Stimulated activated CD8-positive, alpha-beta memory T cell treated with anti-CD3 and anti-CD28 coated beads, Interleukin-15, amount 100 ng/mL, for 24 hours (primary cell): Measurements from ENCODE around the gene TBL1X.
"Not testable (repeated sequence)": the region's sequence is repeated elsewhere in the genome, so short reads cannot be mapped to it uniquely, and the experiment has no call there.

Experiments
- DNase-seq: peaks from one replicate; pipeline ENCODE4 v3.0.0-alpha.2; 2020; ENCODE audit warnings: low read depth

Gene TBL1X

GRCh38 chrX:9459186-9459748 is 5.6 kb upstream of the TBL1X start:
- no peak for DNase-seq

DNA sequence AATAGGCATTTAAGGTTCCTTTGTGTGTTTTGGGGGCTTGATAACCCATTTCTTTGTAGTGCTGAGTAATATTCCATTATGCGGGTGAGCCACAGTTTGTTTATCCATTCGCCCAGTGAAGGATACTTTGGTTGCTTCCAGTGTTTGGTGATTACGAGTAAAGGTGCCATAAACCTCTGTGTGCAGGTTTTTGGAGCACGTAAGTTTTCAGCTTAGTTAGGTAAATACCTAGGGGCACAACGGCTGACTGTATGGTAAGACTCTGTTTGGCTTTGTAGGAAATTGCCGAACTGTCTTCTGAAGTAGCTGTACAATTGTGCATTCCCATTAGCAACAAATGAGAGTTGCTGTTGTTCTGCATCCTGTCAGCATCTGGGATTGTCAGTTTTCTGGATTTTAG is 3.8 kb upstream of the TBL1X start:
- DNase-seq = no peak

- no peak for DNase-seq
Measured at GRCh38 chrX:9462456-9462855, 2.4 kb upstream of the TBL1X start.

- DNase-seq = no peak
Measured at GRCh38 chrX:9465380-9466123, 694 bp downstream of the TBL1X start.

GRCh38 chrX:9466124-9466495 is 1.3 kb downstream of the TBL1X start:
- DNase-seq = no peak

DNA sequence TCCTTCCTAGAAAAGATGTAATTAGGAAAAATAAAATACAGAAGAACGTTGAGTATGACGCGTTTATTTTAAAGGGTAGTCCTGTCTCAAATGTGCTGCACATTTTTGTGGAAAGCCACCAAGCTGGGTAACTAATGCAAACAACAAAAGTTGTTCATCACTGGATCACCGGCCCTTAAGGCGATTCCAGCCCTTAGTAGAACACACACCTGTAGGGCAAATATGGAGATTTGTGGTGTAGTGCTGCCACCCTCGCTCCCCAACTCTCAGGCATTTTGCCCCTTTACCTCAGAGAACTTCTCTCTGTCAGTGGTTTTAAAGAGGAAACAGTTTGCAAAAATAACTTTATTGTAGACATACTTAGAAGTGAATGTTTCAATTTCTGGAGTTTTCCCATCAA is 1.9 kb downstream of the TBL1X start:
- DNase-seq = no peak

GRCh38 chrX:9467146-9467545 is 2.3 kb downstream of the TBL1X start:
- DNase-seq = no peak

DNA sequence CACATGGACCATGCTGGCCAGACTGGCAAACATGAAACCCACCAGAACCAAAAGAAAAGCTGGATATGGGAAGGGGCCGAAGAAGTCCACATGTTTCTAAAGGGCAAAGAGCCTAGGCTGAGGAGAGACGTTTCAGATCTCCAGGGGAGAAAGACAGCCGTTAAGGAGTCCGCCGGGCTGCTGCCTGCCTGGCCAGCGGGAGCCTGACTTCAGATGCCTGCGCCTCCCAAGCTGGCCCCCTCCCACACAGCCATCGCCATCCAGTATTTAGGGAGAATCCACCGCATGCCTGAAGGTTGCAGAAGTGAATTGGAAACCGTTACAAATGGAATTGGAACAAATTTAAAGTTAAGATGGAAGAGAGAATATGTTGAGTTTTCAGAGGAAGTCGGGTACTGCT is 2.9 kb downstream of the TBL1X start:
- no peak for DNase-seq

DNA sequence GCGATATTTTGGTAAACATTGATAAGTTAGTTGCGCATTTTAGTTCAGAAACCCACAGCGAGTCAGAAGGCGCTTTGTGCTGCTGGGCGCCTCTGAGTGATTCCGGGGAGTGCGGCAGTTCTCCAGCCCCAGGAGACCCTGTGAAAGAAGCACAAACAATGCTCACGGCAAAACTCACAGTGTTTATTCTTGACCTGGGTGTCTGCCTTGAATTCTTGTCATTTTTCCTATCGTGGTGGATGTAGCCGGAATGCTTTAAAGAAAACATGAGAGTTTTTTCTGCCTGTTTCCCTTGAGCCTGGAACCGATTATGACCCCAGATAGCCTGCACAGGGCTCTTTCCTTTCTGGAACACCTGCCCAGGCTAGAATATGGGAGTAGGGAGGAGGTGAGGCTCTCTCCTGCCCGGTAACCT is 6.7 kb downstream of the TBL1X start:
- DNase-seq = no peak

DNA sequence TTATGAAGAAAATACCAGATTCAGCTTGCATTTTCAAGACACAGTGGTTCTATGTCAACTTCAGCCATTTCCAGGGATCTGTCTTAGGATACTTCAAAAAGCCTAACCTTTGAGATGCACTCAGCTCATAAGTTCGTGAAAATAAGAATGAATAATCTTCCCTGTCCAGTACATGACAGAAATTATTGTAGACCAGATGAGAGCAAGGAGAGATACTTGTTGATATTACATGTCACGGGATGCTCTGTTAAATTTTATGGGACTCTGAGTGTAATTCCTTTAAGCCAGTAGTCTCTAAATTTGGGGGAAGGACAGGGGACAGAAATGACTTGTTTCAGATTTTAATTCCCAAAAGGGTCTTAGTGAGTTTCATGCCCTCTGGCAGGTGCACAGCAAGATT is 8.8 kb downstream of the TBL1X start:
- DNase-seq = no peak

- not testable (repeated sequence) for DNase-seq
Measured at GRCh38 chrX:9475417-9475816, 10.6 kb downstream of the TBL1X start.

GRCh38 chrX:9475984-9476383 is 11.1 kb downstream of the TBL1X start:
- DNase-seq = no peak

DNA sequence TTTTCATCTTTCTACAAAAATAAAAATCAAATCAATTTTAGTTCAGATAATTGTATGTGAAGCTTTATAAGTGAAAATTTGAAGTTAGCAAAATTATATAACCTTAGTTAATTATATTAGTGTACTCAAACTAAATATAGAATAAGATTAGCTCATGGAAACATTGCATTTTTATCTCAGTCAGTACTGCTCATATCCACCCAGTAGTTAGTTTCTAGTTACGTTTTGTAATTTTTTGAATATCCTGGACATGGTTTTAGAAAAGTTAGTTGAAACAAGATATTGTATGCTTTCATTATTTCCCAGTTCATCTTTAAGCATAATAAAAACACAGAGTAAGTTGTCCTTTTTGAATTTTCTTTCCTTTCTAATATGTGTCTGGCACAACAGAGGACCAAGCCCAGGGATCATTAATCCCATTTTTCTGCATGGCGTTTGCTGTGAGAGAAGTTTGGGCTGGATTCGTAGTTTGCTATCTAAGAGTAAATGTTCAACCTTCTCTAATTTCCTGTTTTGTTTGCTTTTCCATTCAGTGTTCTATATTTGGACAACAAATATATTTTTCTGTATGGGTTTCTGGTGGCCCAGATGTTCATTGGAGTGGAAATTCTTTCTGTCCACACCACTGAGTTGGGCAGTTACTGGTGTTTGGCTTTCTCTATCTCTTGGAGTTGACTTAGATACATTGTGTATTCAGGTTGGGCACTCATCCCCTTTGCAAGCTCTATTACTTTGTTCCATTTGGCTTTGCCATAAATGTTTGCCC is 12.1 kb downstream of the TBL1X start:
- no peak for DNase-seq

DNA sequence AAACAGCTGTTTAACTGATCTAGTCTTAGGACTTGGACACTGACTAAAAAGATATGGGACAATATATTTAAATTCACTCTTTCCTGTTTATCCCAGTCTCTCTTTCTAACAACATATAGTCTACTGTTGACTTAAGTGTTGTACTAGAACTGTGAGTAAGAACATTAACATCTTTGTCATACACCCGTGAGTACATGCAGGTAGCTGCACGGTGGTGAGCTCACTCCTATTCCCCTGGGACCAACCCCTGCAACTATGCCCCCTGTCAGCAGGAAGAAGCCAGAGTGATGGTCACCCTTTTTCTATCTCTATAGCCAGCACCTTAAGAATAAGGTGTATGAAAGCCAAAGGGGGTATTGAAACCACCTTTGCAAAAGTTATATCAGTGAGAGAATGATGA is 17.6 kb downstream of the TBL1X start:
- no peak for DNase-seq

- no peak for DNase-seq
Measured at GRCh38 chrX:9482837-9483236, 18.0 kb downstream of the TBL1X start.

GRCh38 chrX:9483376-9483775 is 18.5 kb downstream of the TBL1X start:
- no peak for DNase-seq

DNA sequence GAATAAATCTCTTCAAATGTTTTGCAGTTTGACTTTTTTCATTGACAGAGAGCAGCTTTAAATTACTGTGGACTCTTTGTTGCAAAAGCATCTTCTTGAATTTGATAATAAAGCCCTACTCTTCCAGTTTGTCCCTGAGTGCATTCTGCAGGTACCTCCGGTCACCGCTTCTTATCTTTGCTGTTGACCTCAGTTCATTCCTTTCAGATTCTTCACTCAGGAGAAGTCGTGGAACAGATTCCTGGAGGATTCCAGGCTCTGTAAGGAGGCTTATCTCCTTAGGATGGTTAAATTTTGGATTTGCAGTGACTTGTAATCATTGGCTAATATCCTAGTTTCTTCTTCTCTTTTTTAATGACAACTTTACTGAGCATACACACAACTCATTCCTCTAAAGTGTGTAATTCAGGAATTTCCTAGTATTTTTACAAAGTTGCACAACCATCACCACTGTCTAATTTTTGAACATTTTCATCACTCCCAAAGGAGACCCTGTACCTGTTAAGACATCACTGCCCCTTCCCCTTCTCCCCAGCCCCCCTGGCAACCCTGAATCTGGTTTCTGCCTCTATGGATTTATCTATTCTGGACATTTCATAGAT is 22.0 kb downstream of the TBL1X start:
- DNase-seq = no peak

DNA sequence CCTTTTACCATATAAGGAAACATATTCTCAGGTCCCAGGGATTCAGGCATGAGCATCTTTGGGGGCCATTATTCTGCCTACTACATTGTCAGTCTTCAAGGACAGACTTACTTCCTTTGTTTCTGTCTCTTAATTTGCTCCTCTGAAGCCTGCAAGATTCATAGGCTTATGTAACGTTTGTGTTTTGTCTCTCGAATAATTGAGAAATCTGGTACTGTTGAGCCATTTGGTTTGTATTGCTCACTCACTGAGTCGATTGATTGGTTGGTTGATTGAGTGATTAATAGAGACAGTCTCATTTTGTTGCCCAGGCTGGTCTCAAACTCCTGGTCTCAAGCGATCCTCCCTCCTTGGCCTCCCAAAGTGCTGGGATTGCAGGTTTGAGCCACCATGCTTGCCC is 23.7 kb downstream of the TBL1X start:
- DNase-seq = no peak

DNA sequence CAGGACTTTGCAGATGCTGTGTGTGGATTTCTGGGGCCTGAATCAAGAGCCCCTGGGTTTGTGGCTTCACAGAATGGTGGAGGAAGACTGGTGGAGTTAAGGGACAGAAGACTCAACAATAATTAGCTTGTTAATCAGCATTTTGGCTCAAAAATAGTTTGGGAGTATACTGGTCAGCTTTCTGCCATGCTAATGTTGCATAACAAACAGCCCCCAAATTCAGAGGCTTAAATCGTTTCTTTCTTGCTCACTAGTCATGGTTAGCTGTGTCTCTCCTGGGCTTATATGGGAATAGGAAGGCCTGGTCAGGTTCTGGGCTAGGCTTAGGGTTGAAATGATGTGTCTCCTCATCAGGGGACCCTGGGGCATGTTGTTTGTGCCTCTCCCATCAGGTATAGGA is 24.4 kb downstream of the TBL1X start:
- DNase-seq = no peak

DNA sequence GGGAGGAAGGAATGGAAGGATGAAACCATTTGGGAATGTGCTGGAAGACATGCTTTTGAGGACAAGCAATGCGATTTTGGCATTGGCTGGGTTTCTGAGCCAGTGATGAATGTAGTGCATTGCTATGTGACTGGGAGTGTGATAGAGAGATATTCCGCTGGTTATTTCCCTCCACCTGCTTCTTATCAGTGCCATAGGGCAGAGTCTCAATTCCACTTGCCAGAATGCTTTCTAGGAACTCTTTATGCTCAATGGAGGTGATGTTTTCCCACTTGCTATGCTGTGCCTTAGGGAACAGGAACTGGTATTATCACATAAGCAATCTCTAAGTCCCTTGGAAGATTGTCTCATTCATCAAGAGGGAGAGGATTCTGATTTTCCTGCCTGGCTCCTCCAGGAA is 28.0 kb downstream of the TBL1X start:
- DNase-seq = no peak

DNA sequence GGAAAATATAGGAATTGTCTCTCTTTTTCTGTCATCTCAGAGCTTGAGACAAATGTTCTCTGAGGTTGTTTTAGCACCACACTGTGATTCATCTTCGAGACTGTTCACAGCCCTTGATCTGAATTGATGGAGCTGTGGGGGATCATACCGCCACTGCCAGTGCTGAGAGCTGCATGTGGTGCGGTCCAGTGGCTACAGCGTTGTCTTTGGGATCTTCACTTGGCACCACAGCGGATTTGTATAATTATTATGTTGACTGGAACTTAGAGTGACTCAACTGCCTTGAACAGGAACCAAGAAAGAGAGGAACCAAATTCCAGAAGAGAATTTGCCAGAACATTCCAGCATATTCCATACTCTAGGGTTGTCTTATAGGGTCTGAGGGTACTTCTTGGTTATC is 29.1 kb downstream of the TBL1X start:
- no peak for DNase-seq

GRCh38 chrX:9494771-9495170 is 29.9 kb downstream of the TBL1X start:
- DNase-seq = no peak

- DNase-seq = no peak
Measured at GRCh38 chrX:9495496-9495895, 30.6 kb downstream of the TBL1X start.
